GM15510 (cell line): Measurements from ENCODE around the gene SLC25A21.

Experiments
- POLR2A ChIP-seq: IDR thresholded peaks from 3 replicates; pipeline ENCODE4 v1.6.1; 2011; ENCODE audit warnings: borderline replicate concordance; ENCODE audit not compliant: insufficient read length; ENCODE audit errors: extremely low read depth

Gene SLC25A21

GRCh38 chr14:36751106-36751505, 421.3 kb downstream of the SLC25A21 start:
- no peak for TF ChIP-seq POLR2A

GRCh38 chr14:36750244-36750643, 422.2 kb downstream of the SLC25A21 start:
- no peak for TF ChIP-seq POLR2A

- no peak for TF ChIP-seq POLR2A
Observed at GRCh38 chr14:36748610-36749213, 423.7 kb downstream of the SLC25A21 start.

- TF ChIP-seq POLR2A: no peak
Observed at GRCh38 chr14:36747411-36748184, 424.8 kb downstream of the SLC25A21 start.

- TF ChIP-seq POLR2A: no peak
Observed at GRCh38 chr14:36746872-36747271, 425.5 kb downstream of the SLC25A21 start.

GRCh38 chr14:36741858-36742257, 430.5 kb downstream of the SLC25A21 start:
- TF ChIP-seq POLR2A: no peak

- no peak for TF ChIP-seq POLR2A
Observed at GRCh38 chr14:36738269-36738668, 434.1 kb downstream of the SLC25A21 start.

GRCh38 chr14:36726128-36726527, 446.3 kb downstream of the SLC25A21 start:
- TF ChIP-seq POLR2A: no peak

- TF ChIP-seq POLR2A: no peak
Observed at GRCh38 chr14:36724162-36724561, 448.2 kb downstream of the SLC25A21 start.

- no peak for TF ChIP-seq POLR2A
Observed at GRCh38 chr14:36723530-36723929, 448.9 kb downstream of the SLC25A21 start.

- TF ChIP-seq POLR2A: no peak
Observed at GRCh38 chr14:36721877-36722276, 450.5 kb downstream of the SLC25A21 start.

- TF ChIP-seq POLR2A: no peak
Observed at GRCh38 chr14:36720657-36721056, 451.7 kb downstream of the SLC25A21 start.

GRCh38 chr14:36719823-36720222, 452.6 kb downstream of the SLC25A21 start:
- TF ChIP-seq POLR2A: no peak

- TF ChIP-seq POLR2A: no peak
Observed at GRCh38 chr14:36718216-36718615, 454.2 kb downstream of the SLC25A21 start.

GRCh38 chr14:36717363-36717762, 455.0 kb downstream of the SLC25A21 start:
- no peak for TF ChIP-seq POLR2A

GRCh38 chr14:36716614-36717184, 455.7 kb downstream of the SLC25A21 start:
- no peak for TF ChIP-seq POLR2A
